HEK293 (cell line): Measurements from ENCODE around the gene HIGD2A.

ENCODE experiments used
- KLF16 ChIP-seq: fragments of 450-650 bp; formaldehyde crosslinking; IDR thresholded peaks from 2 replicates; pipeline ENCODE4 v1.5.1; 2017; ENCODE audit warnings: missing biosample characterization, missing genetic modification characterization
- KLF9 ChIP-seq: fragments of 450-650 bp; formaldehyde crosslinking; IDR thresholded peaks from 2 replicates; pipeline ENCODE4 v1.5.1; 2016; ENCODE audit warnings: missing biosample characterization, missing genetic modification characterization, low read depth
- OVOL3 ChIP-seq: fragments of 450-650 bp; formaldehyde crosslinking; IDR thresholded peaks from 2 replicates; pipeline ENCODE4 v1.5.1; 2016; ENCODE audit warnings: missing biosample characterization, missing genetic modification characterization
- PRDM1 ChIP-seq: fragments of 450-650 bp; formaldehyde crosslinking; IDR thresholded peaks from 2 replicates; pipeline ENCODE4; 2016; ENCODE audit warnings: missing biosample characterization, missing genetic modification characterization
- ZBTB21 ChIP-seq: fragments of 450-650 bp; formaldehyde crosslinking; IDR thresholded peaks from 2 replicates; pipeline ENCODE4 v1.5.1; 2017; ENCODE audit warnings: missing biosample characterization, missing genetic modification characterization
- ZNF266 ChIP-seq: fragments of 450-650 bp; formaldehyde crosslinking; IDR thresholded peaks from 2 replicates; pipeline ENCODE4 v1.5.1; 2016; ENCODE audit warnings: missing biosample characterization, missing genetic modification characterization, low read depth
- ZNF274 ChIP-seq, 2 experiments: fragments of 200-500 bp in 1 of 2; fragments of 450-650 bp in 1 of 2; sonication (Bioruptor generic) in 1 of 2; formaldehyde crosslinking in 1 of 2; IDR thresholded peaks; 2 replicates each; pipeline versions ENCODE4 v1.5.1 to v1.6.1; 2014 to 2016; ENCODE audit warnings: borderline replicate concordance in 1 of 2, inconsistent platforms in 1 of 2, low read length in 1 of 2, missing biosample characterization in 1 of 2, missing genetic modification characterization in 1 of 2
- ZNF544 ChIP-seq: fragments of 450-650 bp; formaldehyde crosslinking; IDR thresholded peaks from 2 replicates; pipeline ENCODE4 v1.5.0; 2017; ENCODE audit warnings: missing biosample characterization, missing genetic modification characterization
- ZNF629 ChIP-seq: fragments of 450-650 bp; formaldehyde crosslinking; IDR thresholded peaks from 2 replicates; pipeline ENCODE4 v1.5.1; 2017; ENCODE audit warnings: missing biosample characterization, missing genetic modification characterization
- TF ChIP-seq, protein P1 (sequence below): fragments of 450-650 bp; formaldehyde crosslinking; IDR thresholded peaks from 2 replicates; pipeline ENCODE4 v1.5.1; 2016; ENCODE audit warnings: missing biosample characterization, missing genetic modification characterization
- TF ChIP-seq, protein P2 (sequence below): fragments of 450-650 bp; formaldehyde crosslinking; IDR thresholded peaks from 2 replicates; pipeline ENCODE4 v1.5.1; 2016; ENCODE audit warnings: missing biosample characterization, missing genetic modification characterization
- TF ChIP-seq, protein P3 (sequence below): fragments of 450-650 bp; formaldehyde crosslinking; IDR thresholded peaks from 2 replicates; pipeline ENCODE4 v1.5.1; 2016; ENCODE audit warnings: missing biosample characterization, missing genetic modification characterization
- TF ChIP-seq, protein P4 (sequence below): fragments of 450-650 bp; formaldehyde crosslinking; IDR thresholded peaks from 2 replicates; pipeline ENCODE4 v1.5.1; 2016; ENCODE audit warnings: missing biosample characterization, missing genetic modification characterization
- TF ChIP-seq, protein P5 (sequence below): fragments of 450-650 bp; IDR thresholded peaks from 2 replicates; pipeline ENCODE4 v1.5.1; 2018; ENCODE audit warnings: missing biosample characterization, mild to moderate bottlenecking, missing genetic modification characterization

DNA sequence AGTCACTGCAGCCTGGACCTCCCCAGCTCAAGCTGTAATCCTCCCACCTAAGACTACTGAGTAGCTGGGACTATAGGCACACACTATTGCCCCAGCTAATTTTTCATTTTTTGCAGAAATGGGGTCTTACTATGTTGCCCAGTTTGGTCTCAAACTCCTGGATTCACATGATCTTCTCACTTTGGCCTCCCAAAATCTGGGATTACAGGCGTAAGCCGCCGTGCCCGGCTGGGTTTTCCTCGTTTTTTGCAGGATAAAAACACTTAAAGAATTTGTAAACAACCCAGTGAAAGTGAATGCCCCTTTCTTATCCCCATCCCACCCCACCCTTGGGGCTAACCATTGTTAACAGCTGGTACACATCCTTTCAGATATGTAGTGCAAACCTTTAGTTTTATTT, 20.0 kb downstream of the HIGD2A start:
- TF ChIP-seq ZBTB21 (tag by site-specific recombination) (no peak), ZNF274 (IDR thresholded peaks at IDR 0.05; ENCODE audit: low read length) (no peak), ZNF274 (tag by site-specific recombination; IDR thresholded peaks at IDR 0.05; ENCODE audit: borderline replicate concordance) (no peak), ZNF266 (no peak), PRDM1 (tag by site-specific recombination) (no peak), ZNF544 (tag by site-specific recombination) (no peak), OVOL3 (tag by site-specific recombination) (no peak), KLF16 (tag by site-specific recombination) (no peak), KLF9 (tag by site-specific recombination) (no peak), ZNF629 (tag by site-specific recombination) (no peak)
- TF ChIP-seq, protein P1, sequence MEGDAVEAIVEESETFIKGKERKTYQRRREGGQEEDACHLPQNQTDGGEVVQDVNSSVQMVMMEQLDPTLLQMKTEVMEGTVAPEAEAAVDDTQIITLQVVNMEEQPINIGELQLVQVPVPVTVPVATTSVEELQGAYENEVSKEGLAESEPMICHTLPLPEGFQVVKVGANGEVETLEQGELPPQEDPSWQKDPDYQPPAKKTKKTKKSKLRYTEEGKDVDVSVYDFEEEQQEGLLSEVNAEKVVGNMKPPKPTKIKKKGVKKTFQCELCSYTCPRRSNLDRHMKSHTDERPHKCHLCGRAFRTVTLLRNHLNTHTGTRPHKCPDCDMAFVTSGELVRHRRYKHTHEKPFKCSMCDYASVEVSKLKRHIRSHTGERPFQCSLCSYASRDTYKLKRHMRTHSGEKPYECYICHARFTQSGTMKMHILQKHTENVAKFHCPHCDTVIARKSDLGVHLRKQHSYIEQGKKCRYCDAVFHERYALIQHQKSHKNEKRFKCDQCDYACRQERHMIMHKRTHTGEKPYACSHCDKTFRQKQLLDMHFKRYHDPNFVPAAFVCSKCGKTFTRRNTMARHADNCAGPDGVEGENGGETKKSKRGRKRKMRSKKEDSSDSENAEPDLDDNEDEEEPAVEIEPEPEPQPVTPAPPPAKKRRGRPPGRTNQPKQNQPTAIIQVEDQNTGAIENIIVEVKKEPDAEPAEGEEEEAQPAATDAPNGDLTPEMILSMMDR: no peak
- TF ChIP-seq, protein P2, sequence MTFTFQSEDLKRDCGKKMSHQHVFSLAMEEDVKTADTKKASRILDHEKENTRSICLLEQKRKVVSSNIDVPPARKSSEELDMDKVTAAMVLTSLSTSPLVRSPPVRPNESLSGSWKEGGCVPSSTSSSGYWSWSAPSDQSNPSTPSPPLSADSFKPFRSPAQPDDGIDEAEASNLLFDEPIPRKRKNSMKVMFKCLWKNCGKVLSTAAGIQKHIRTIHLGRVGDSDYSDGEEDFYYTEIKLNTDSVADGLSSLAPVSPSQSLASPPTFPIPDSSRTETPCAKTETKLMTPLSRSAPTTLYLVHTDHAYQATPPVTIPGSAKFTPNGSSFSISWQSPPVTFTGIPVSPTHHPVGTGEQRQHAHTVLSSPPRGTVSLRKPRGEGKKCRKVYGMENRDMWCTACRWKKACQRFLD (tag by site-specific recombination): no peak
- TF ChIP-seq, protein P3, sequence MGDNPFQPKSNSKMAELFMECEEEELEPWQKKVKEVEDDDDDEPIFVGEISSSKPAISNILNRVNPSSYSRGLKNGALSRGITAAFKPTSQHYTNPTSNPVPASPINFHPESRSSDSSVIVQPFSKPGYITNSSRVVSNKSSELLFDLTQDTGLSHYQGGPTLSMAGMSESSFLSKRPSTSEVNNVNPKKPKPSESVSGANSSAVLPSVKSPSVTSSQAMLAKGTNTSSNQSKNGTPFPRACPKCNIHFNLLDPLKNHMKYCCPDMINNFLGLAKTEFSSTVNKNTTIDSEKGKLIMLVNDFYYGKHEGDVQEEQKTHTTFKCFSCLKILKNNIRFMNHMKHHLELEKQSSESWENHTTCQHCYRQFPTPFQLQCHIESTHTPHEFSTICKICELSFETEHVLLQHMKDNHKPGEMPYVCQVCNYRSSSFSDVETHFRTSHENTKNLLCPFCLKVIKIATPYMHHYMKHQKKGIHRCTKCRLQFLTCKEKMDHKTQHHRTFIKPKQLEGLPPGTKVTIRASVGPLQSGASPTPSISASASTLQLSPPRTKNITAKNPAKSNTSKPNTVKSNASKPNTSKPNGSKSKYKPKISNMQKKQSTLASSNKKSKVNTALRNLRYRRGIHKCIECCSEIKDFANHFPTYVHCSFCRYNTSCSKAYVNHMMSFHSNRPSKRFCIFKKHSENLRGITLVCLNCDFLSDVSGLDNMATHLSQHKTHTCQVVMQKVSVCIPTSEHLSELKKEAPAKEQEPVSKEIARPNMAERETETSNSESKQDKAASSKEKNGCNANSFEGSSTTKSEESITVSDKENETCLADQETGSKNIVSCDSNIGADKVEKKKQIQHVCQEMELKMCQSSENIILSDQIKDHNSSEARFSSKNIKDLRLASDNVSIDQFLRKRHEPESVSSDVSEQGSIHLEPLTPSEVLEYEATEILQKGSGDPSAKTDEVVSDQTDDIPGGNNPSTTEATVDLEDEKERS (tag by site-specific recombination): no peak
- TF ChIP-seq, protein P4, sequence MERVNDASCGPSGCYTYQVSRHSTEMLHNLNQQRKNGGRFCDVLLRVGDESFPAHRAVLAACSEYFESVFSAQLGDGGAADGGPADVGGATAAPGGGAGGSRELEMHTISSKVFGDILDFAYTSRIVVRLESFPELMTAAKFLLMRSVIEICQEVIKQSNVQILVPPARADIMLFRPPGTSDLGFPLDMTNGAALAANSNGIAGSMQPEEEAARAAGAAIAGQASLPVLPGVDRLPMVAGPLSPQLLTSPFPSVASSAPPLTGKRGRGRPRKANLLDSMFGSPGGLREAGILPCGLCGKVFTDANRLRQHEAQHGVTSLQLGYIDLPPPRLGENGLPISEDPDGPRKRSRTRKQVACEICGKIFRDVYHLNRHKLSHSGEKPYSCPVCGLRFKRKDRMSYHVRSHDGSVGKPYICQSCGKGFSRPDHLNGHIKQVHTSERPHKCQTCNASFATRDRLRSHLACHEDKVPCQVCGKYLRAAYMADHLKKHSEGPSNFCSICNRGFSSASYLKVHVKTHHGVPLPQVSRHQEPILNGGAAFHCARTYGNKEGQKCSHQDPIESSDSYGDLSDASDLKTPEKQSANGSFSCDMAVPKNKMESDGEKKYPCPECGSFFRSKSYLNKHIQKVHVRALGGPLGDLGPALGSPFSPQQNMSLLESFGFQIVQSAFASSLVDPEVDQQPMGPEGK: no peak
- TF ChIP-seq, protein P5, sequence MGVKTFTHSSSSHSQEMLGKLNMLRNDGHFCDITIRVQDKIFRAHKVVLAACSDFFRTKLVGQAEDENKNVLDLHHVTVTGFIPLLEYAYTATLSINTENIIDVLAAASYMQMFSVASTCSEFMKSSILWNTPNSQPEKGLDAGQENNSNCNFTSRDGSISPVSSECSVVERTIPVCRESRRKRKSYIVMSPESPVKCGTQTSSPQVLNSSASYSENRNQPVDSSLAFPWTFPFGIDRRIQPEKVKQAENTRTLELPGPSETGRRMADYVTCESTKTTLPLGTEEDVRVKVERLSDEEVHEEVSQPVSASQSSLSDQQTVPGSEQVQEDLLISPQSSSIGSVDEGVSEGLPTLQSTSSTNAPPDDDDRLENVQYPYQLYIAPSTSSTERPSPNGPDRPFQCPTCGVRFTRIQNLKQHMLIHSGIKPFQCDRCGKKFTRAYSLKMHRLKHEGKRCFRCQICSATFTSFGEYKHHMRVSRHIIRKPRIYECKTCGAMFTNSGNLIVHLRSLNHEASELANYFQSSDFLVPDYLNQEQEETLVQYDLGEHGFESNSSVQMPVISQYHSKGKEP (tag by site-specific recombination): no peak
